Measurements from ENCODE around the gene TBC1D23. TPM values are rescaled to one million over a fixed set of nuclear protein-coding genes. Genes with fewer than 3 reads are reported as not detected.

Gene TBC1D23
- total RNA-seq, 1 experiment from 2014 or later: 8.9 TPM

DNA sequence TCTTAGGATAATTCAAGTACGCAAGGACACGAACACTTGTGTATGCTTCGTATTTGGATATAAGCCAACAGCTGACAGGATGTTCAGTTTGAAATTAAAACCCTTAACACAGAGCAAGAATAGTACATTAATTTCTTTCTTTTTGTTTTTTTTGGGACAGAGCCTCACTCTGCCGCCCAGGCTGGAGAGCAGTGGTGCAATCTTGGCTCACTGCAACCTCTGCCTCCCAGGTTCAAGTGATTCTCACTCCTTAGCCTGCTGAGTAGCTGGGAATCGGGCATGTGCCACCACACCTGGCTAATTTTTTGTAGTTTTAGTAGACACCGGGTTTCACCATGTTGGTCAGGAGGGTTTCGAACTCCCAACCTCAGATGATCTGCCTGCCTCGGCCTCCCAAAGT lies 107.6 kb downstream of the TBC1D23 start:
- no peak for DNase-seq (ENCODE audit: low read depth)
- in situ Hi-C loops (cut with HindIII; ENCODE audit: low pct_unique_long_range_greater_than_20kb, low sequenced_read_pairs): no loop called here

DNA sequence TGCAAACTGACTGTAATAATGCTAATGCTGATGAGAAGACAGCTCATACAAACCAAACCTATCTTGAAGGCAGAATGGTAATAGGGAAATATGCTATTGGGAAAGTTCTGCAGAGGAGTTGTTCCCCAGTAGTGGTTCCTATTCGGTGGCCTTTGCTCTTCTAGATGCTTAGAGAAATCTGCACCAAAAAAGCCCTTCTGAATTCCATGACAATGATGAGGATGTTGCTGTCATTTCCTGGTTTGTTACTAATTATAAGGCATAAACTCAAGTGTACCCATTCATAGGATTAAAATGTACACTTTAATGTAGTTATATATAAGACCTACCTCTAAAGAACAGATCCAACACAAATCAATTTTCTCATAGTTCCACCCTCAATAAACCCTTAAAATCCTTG lies 110.0 kb downstream of the TBC1D23 start:
- DNase-seq (ENCODE audit: low read depth): no peak
- in situ Hi-C loops (cut with HindIII; ENCODE audit: low pct_unique_long_range_greater_than_20kb, low sequenced_read_pairs): no loop called here

DNA sequence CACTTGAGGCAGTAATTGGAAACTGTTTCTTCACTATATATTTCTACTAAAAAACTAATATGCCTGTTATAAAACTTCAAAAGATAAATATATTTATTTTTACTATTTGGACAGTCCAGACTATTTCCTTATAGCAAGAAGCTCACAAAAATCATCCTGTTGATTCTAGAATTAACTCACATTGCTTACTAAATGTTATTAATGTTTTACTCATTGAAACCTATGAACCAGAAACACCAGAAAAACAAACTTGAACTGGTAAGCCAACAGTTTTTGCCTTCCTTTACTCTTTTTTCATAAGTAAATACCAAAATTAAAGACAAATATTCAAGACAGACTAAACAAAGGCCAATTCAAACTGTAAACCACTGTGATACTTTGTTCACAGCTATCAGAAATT lies 113.7 kb downstream of the TBC1D23 start:
- in situ Hi-C loops (cut with HindIII; ENCODE audit: low pct_unique_long_range_greater_than_20kb, low sequenced_read_pairs): no loop called here
- no peak for DNase-seq (ENCODE audit: low read depth)

Other genes with a start within 250 kb of the TBC1D23 start
- not detected in 2 replicates for gene FILIP1L, start 146.5 kb upstream of the TBC1D23 start, total RNA-seq (2014; rRNA removed; shearing (Covaris generic); ENCODE audit: low replicate concordance)
- 108 and 109 TPM in 2 replicates for gene NIT2, start 73.8 kb downstream of the TBC1D23 start, total RNA-seq (2014; rRNA removed; shearing (Covaris generic); ENCODE audit: low replicate concordance)
- gene TOMM70, start 140.1 kb downstream of the TBC1D23 start, total RNA-seq (2014; rRNA removed; shearing (Covaris generic); ENCODE audit: low replicate concordance): 28.0 and 42.6 TPM in 2 replicates
- gene LNP1, start 140.5 kb downstream of the TBC1D23 start, total RNA-seq (2014; rRNA removed; shearing (Covaris generic); ENCODE audit: low replicate concordance): 10.8 TPM in 2 replicates
- 13.0 and 24.5 TPM in 2 replicates for gene TMEM45A, start 231.6 kb downstream of the TBC1D23 start, total RNA-seq (2014; rRNA removed; shearing (Covaris generic); ENCODE audit: low replicate concordance)